ENCODE results near the gene CPNE5. TPM values are rescaled to one million over a fixed set of nuclear protein-coding genes. Genes with fewer than 3 reads are reported as not detected.

CPNE5 gene
- total and polyA plus RNA-seq, 8 donors = 0.19 to 1.5 (median 0.58) TPM

GRCh38 chr6:36745836-36746235 is 93.4 kb downstream of the CPNE5 start:
- WGBS, 2 donors = 68 to 77% methylated on average over 8 of the region's 8 CpGs

GRCh38 chr6:36745283-36745682 is 94.0 kb downstream of the CPNE5 start:
- Histone ChIP-seq H3K27me3 (no peaks in the 10 kb centered on the region), H3K36me3 (no peaks in the 10 kb centered on the region), H3K9me3 (no peaks in the 10 kb centered on the region), H3K27ac (no peak overlapping the region), H3K4me1 (no peaks in the 10 kb centered on the region), H3K4me3 (no peak overlapping the region)
- no peak for ATAC-seq
- TF ChIP-seq CTCF (IDR thresholded peaks at IDR 0.05) = no peak
- FAIRE-seq = no peak
- no peak for DNase-seq
- intact Hi-C loops (cut with DNase I) = no loop called here
- 88 to 95% methylated on average over 12 of the region's 12 CpGs for WGBS, 2 donors

More at GRCh38 chr6:36745836-36746235, 93.4 kb downstream of the CPNE5 start:
- TF ChIP-seq CTCF (IDR thresholded peaks at IDR 0.05) = no peak
- DNase-seq = peak in 1 of 6 donors; percentile 38
- FAIRE-seq = no peak
- Histone ChIP-seq H3K27ac (no peak overlapping the region), H3K36me3 (no peaks in the 10 kb centered on the region), H3K9me3 (no peaks in the 10 kb centered on the region), H3K4me3 (no peak overlapping the region), H3K4me1 (no peaks in the 10 kb centered on the region), H3K27me3 (no peaks in the 10 kb centered on the region)
- ATAC-seq = no peak
- intact Hi-C loops (cut with DNase I) = no loop called here

- Histone ChIP-seq H3K4me1 (no peaks in the 10 kb centered on the region), H3K27ac (no peak overlapping the region), H3K27me3 (no peaks in the 10 kb centered on the region), H3K9me3 (no peaks in the 10 kb centered on the region), H3K36me3 (no peaks in the 10 kb centered on the region), H3K4me3 (no peak overlapping the region)
- TF ChIP-seq CTCF (IDR thresholded peaks at IDR 0.05) = no peak
- ATAC-seq = no peak
- DNase-seq = no peak
- whole genome bisulfite sequencing, 2 donors = 65 to 80% methylated on average over 2 of the region's 2 CpGs
- no peak for FAIRE-seq
- intact Hi-C loops (cut with DNase I) = no loop called here
Measured at GRCh38 chr6:36744304-36744673, 95.0 kb downstream of the CPNE5 start.

- Histone ChIP-seq H3K4me1 (no peaks in the 10 kb centered on the region), H3K27ac (no peak overlapping the region), H3K9me3 (no peaks in the 10 kb centered on the region), H3K4me3 (no peak overlapping the region), H3K27me3 (no peaks in the 10 kb centered on the region), H3K36me3 (no peaks in the 10 kb centered on the region)
- peak in 1 of 6 donors; percentile 49 for DNase-seq
- intact Hi-C loops (cut with DNase I) = no loop called here
- FAIRE-seq = no peak
- no peak for TF ChIP-seq CTCF (IDR thresholded peaks at IDR 0.05)
- peak in 1 of 4 donors; percentile 55 for ATAC-seq
- 82 to 84% methylated on average over 24 of the region's 24 CpGs for WGBS, 2 donors
Measured at GRCh38 chr6:36743538-36744303, 95.5 kb downstream of the CPNE5 start.

GRCh38 chr6:36743032-36743431 is 96.2 kb downstream of the CPNE5 start:
- Histone ChIP-seq H3K4me1 (no peaks in the 10 kb centered on the region), H3K36me3 (no peaks in the 10 kb centered on the region), H3K27me3 (no peaks in the 10 kb centered on the region), H3K27ac (no peak overlapping the region), H3K9me3 (no peaks in the 10 kb centered on the region), H3K4me3 (no peak overlapping the region)
- no peak for TF ChIP-seq CTCF (IDR thresholded peaks at IDR 0.05)
- intact Hi-C loops (cut with DNase I) = no loop called here
- ATAC-seq = peak in 1 of 4 donors; percentile 32
- FAIRE-seq = no peak
- WGBS, 2 donors = 56 to 66% methylated on average over 5 of the region's 5 CpGs
- DNase-seq = no peak

All from pancreas (tissue), 10 donors.